ENCODE data around the gene PITRM1.

PITRM1 gene

DNA sequence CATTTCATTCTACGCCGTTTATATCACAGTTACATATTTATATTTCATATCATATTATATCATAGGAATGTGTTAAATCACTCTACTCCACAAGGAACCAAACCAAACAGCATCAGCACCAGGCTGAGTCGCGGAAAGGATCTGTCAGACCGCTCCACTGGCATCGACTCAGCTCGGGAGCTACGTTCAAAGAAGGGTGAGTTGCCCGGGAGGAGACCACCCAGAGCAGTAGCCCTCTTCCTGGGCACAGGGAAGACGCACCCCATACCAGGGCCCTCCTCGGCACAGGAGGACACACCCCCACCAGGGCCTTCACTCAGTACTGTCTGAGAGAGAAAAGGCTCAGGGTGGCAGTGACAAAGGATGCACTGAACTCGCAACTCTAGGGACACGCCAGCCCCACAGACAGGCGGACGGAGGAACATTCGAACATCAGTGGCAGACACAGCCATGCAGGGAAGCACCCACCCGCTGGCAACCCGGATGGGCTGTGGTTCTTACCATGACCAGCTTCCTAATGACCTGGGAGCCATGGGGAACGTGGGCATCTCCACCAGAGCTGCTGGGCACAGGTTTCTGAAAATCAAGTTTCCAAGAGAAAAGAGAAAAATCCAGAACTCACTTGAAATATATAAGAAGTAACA, 28.7 kb downstream of the PITRM1 start:
- H3K27ac ChIP-seq = no peak overlapping the region
- H3K4me3 ChIP-seq = no peak overlapping the region

- H3K4me3 ChIP-seq = no peak overlapping the region
- no peak overlapping the region for H3K27ac ChIP-seq
Measured at GRCh38 chr10:3143366-3143765, 29.2 kb downstream of the PITRM1 start.

GRCh38 chr10:3142146-3142875, 30.3 kb downstream of the PITRM1 start:
- Histone ChIP-seq H3K4me3 (no peak overlapping the region), H3K27ac (no peak overlapping the region)

GRCh38 chr10:3141351-3142005, 31.1 kb downstream of the PITRM1 start:
- no peak overlapping the region for H3K27ac ChIP-seq

GRCh38 chr10:3140280-3140679, 32.3 kb downstream of the PITRM1 start:
- Histone ChIP-seq H3K4me3 (no peak overlapping the region), H3K27ac (no peak overlapping the region)

More at GRCh38 chr10:3141351-3142005, 31.1 kb downstream of the PITRM1 start:
- no peak overlapping the region for H3K4me3 ChIP-seq

GRCh38 chr10:3139216-3139910, 33.2 kb downstream of the PITRM1 start:
- Histone ChIP-seq H3K4me3 (no peak overlapping the region), H3K27ac (no peak overlapping the region)

GRCh38 chr10:3137958-3138726, 34.4 kb downstream of the PITRM1 start:
- Histone ChIP-seq H3K27ac (peak overlapping the region in 1 of 21 experiments; percentile 6), H3K4me3 (no peak overlapping the region)

DNA sequence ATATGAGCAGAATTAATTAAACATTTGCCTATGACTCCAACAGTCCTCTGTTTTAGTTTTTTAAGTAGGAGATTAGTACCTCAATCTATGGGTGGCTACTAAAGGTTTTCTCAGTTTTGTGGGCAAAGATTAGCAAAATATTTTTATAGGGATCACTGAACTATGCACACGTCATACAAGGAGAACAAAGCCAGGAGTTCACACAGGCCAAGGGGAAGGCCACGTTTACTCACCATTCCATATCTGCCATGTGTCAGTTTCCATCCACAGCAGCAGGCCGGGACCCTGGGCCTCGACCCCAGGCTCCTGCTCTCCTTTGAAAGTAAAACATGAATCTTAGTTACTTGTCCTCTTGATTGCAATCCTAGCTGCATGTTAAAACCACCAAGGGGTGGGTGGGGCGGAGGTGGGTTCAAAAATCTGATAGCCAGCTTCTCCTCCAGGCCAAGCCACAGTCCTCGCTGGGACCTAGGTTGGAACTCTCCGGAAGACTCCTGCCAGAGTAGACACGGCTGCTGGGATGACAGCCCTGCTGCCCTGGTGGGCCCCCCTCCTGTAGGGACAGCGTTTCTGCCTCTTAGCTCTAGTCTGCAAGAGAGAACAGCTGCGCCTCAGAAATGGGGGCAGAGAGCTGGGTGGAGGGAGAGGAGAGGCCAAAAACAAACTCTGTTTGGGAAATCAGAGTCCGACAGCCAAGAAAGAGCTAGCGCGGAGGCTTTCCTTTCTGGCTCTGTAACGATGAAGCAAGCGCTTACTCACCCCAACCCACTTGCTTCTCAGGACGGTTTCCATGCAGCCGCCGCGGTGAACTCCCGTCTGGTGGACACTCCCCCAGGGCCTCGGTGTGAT, 35.6 kb downstream of the PITRM1 start:
- no peak overlapping the region for H3K27ac ChIP-seq
- H3K4me3 ChIP-seq = no peak overlapping the region

DNA sequence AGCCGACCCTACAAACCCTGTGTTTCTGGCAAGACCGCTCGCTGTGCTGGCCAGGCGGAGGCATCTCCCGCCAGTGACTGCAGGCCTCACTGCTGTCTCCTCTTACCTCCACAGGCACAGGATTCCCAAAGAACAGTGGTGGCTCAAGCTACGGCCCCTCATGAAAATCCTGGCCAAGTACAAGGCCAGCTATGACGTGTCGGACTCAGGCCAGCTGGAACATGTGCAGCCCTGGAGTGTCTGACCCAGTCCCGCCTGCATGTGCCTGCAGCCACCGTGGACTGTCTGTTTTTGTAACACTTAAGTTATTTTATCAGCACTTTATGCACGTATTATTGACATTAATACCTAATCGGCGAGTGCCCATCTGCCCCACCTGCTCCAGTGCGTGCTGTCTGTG, 36.2 kb downstream of the PITRM1 start:
- Histone ChIP-seq H3K4me3 (no peak overlapping the region), H3K27ac (no peak overlapping the region)

- no peak overlapping the region for H3K4me3 ChIP-seq
- no peak overlapping the region for H3K27ac ChIP-seq
Measured at GRCh38 chr10:3135006-3135405, 37.6 kb downstream of the PITRM1 start.

DNA sequence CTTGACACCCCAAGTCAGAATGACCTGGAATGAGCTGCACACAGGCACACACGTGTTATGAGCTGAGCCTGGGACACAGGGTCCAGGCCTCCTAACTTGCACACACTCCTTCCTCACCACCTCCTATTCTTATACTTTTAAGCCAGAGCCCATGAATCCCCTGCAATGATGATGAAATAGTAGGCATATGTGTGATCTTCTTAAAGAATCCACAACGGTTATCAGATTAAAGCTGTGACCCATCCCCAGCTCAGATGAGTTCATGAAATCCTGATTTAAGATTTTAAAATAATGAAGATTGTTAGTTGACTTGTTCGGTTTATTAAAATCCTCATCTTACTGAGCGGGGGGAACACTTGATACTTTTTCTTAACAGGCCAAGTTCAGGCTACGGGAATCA, 38.6 kb downstream of the PITRM1 start:
- Histone ChIP-seq H3K4me3 (no peak overlapping the region), H3K27ac (no peak overlapping the region)

DNA sequence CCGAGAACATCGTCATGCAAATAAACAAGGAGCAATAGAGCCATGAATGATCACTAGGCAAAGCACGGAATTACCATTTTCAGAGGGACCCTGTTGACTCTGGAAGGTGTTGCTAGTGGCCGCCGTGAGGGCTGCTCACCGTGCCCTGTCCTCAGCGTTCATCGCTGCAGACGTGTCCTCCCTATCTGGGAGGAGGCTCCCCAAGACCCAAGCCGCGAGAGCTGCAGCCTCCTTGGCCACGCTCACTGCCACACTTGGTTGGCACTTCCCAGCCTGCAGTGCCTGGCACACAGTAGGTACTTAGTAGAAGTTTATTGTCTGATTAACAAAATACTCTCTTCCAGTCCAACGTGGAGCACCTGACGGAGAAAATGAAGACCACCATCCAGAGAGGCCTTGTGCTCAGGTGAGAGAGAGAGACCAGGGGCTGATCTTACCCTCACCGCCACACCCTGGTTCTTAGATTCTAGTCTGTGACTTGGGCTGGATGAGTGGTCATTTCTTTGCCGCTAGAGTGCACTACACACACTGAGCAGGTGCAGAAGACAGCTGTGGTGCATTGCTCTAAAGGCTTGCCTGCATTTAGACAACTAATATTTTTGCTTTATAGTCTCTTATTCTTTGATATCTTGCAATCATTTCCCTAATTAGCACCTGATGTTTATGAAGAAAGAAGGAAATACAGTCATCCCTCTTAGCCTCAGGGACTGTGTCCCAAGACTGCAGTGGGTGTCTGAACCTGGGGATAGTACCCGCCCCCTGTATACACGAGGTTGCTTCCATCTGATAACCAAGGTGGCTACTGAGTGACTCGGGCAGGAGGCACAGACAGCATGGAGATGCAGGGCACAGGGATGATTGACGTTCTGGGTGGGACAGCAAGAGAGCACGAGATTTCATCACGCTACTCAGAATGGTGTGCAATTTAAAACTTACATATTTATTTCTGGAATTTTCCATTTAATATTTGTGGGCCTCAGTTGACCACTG, 40.3 kb downstream of the PITRM1 start:
- H3K27ac ChIP-seq = no peak overlapping the region
- no peak overlapping the region for H3K4me3 ChIP-seq

DNA sequence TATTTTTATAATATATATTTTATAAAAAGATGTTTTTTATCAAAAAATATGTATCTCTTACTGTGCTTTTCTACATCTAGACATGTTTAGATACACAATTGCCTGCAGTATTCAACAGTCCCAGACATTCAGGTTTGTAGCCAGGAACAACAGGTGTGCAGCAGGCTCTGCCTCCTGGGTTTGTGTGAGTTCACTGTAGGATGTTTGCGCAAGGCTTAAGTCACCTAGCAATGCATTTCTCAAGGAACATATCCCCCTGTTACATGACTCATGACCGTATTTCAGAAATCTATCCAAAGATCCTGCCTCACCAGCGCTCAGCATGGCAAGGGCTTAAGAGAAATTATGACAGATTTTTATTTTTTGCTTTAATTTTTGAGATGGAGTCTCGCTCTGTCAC, 41.5 kb downstream of the PITRM1 start:
- Histone ChIP-seq H3K4me3 (no peak overlapping the region), H3K27ac (no peak overlapping the region)

GRCh38 chr10:3129581-3130340, 42.8 kb downstream of the PITRM1 start:
- H3K4me3 ChIP-seq = no peak overlapping the region
- no peak overlapping the region for H3K27ac ChIP-seq

DNA sequence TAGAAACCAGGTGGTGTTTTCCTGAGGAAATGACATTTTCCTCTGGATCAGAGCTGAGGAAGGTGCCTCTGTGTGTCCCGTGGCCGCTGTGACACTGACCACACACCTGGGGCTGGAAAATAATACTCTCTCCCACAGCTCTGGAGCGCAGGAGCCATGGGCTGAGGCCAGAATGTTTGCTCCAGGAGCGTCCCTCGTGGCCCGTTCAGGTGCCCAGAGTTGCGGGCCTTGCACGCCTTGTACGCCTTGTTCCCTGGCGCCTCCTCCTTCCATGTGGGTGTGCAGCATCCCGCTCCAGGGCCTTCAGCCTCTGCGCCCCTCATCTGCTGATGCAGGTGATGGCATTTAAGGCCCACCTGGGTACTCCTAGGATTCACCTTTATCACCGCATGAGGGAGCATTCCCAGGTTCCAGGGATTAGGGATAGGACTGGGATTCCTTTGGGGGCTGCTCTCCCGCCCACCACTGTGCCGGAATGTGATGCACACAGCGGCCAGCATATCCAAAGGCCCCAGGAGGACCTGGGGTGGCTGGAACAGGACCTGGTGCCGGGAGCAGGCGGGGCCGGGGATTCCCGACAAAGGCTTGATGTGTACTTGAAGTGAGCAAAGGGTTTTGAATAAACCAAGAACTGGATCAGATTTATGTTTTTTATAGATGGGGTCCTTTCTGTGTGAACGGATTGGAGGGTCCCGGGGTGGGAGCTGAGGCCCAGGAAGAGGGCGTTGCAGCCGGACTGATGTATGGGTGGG, 44.0 kb downstream of the PITRM1 start:
- Histone ChIP-seq H3K27ac (no peak overlapping the region), H3K4me3 (no peak overlapping the region)

GRCh38 chr10:3127921-3128320, 44.7 kb downstream of the PITRM1 start:
- H3K27ac ChIP-seq = no peak overlapping the region
- no peak overlapping the region for H3K4me3 ChIP-seq
